WTC11 (cell line): ENCODE results near the gene CBR1. TPM values are rescaled to one million over a fixed set of nuclear protein-coding genes. Genes with fewer than 3 reads are reported as not detected.

Source experiments
- ATAC-seq: fragments of 200-7000 bp; cut with Tn5 transposase; 2 replicates; pipeline ENCODE4 v1.10.0; 2021; ENCODE audit warnings: mild to moderate bottlenecking, moderate library complexity
- CTCF ChIA-PET: fragments of 300-600 bp; sonication (Branson Sonifier 250); formaldehyde crosslinking; loops from one replicate; lab custom pipeline; 2021; ENCODE audit warnings: antibody characterized with exemption; lab: Charles Lee
- POLR2A ChIA-PET: fragments of 350-600 bp; sonication (Branson Sonifier 250); formaldehyde crosslinking; loops from one replicate; lab custom pipeline; 2021; ENCODE audit warnings: antibody characterized with exemption; lab: Charles Lee
- DNase-seq: peaks from one replicate; pipeline ENCODE4 v3.0.0; 2021; ENCODE audit warnings: low spot score
- H3K27ac Mint-ChIP-seq: 2 replicates; pipeline ENCODE4 v1.8.0; 2021; ENCODE audit warnings: mixed read lengths
- H3K27me3 Mint-ChIP-seq: 2 replicates; pipeline ENCODE4 v1.8.0; 2021; ENCODE audit warnings: low read depth, mild to moderate bottlenecking, moderate library complexity, mixed read lengths
- H3K36me3 Mint-ChIP-seq: 2 replicates; pipeline ENCODE4 v1.8.0; 2021; ENCODE audit warnings: mixed read lengths
- H3K4me1 Mint-ChIP-seq: 2 replicates; pipeline ENCODE4 v1.8.0; 2022; ENCODE audit warnings: mixed read lengths
- H3K4me3 Mint-ChIP-seq: 2 replicates; pipeline ENCODE4 v1.8.0; 2021; ENCODE audit warnings: mild to moderate bottlenecking, moderate library complexity, mixed read lengths
- H3K9me3 Mint-ChIP-seq: 2 replicates; pipeline ENCODE4 v1.8.0; 2021; ENCODE audit warnings: mixed read lengths
- ATF2 ChIP-seq: sonication (generic); formaldehyde crosslinking; IDR thresholded peaks from 2 replicates; pipeline ENCODE4 v1.8.1; 2022; ENCODE audit warnings: low read depth, missing genetic modification reagents, borderline replicate concordance
- CTCF ChIP-seq: fragments of 200-600 bp; IDR thresholded peaks from 2 replicates; pipeline ENCODE4 v1.8.0; 2022; ENCODE audit warnings: antibody characterized with exemption
- FOXP1 ChIP-seq: sonication (generic); formaldehyde crosslinking; IDR thresholded peaks from 2 replicates; pipeline ENCODE4 v1.8.0; 2022; ENCODE audit warnings: missing genetic modification reagents, mild to moderate bottlenecking, moderate library complexity, borderline replicate concordance
- JUN ChIP-seq: sonication (generic); formaldehyde crosslinking; IDR thresholded peaks from 2 replicates; pipeline ENCODE4 v1.8.0; 2023; ENCODE audit warnings: mild to moderate bottlenecking, missing genetic modification reagents
- NR1H2 ChIP-seq: sonication (generic); formaldehyde crosslinking; IDR thresholded peaks from 2 replicates; pipeline ENCODE4 v1.9.0; 2021; ENCODE audit warnings: mild to moderate bottlenecking, moderate library complexity, missing genetic modification reagents
- PRDM15 ChIP-seq: sonication (generic); formaldehyde crosslinking; IDR thresholded peaks from 2 replicates; pipeline ENCODE4 v1.8.0; 2022; ENCODE audit warnings: missing genetic modification reagents
- PREB ChIP-seq: sonication (generic); formaldehyde crosslinking; IDR thresholded peaks from 2 replicates; pipeline ENCODE4 v1.8.1; 2022; ENCODE audit warnings: mild to moderate bottlenecking, missing genetic modification reagents, moderate library complexity, borderline replicate concordance
- SMAD3 ChIP-seq: sonication (generic); formaldehyde crosslinking; IDR thresholded peaks from 2 replicates; pipeline ENCODE4 v1.8.0; 2022; ENCODE audit warnings: missing genetic modification reagents, mild to moderate bottlenecking, borderline replicate concordance
- STAT6 ChIP-seq: sonication (generic); formaldehyde crosslinking; conservative IDR thresholded peaks from 2 replicates; pipeline ENCODE4 v1.8.1; 2023; ENCODE audit warnings: mild to moderate bottlenecking, low read depth, missing genetic modification reagents, moderate library complexity
- USF2 ChIP-seq: sonication (generic); formaldehyde crosslinking; IDR thresholded peaks from 2 replicates; pipeline ENCODE4 v1.8.1; 2023; ENCODE audit warnings: mild to moderate bottlenecking, missing genetic modification reagents, moderate library complexity
- ZNF396 ChIP-seq: fragments of 250-450 bp; sonication (Bioruptor Pico); IDR thresholded peaks from 2 replicates; pipeline ENCODE4 v1.8.0; 2021; ENCODE audit warnings: mild to moderate bottlenecking, moderate library complexity, borderline replicate concordance
- total RNA-seq: library from RNA; stranded (reverse); gene quantifications from 3 replicates; pipeline ENCODE4 v1.2.3, GENCODE V29; 2021
- TF ChIP-seq, protein P1 (sequence below): fragments of 250-450 bp; sonication (Bioruptor Pico); IDR thresholded peaks from 2 replicates; pipeline ENCODE4 v2.1.2; 2022; ENCODE audit warnings: mild to moderate bottlenecking, moderate library complexity
- TF ChIP-seq, protein P2 (sequence below): sonication (generic); formaldehyde crosslinking; IDR thresholded peaks from 2 replicates; pipeline ENCODE4 v1.8.0; 2023; ENCODE audit warnings: missing genetic modification reagents, mild to moderate bottlenecking, borderline replicate concordance
- TF ChIP-seq, protein P3 (sequence below): fragments of 250-450 bp; sonication (Bioruptor Pico); IDR thresholded peaks from 2 replicates; pipeline ENCODE4 v1.9.0; 2021; ENCODE audit warnings: moderate library complexity, mild to moderate bottlenecking, inconsistent platforms, borderline replicate concordance

The CBR1 gene
- total RNA-seq, 1 experiment from 2014 or later: 167 TPM

GRCh38 chr21:36117286-36117741 is 47.5 kb downstream of the CBR1 start:
- CTCF ChIA-PET: interaction anchor here (1.2 to 1.8 kb wide), 3 partner anchors 8 to 82 kb away, joined by 4 to 5 read pairs (median 5); no protein-coding TSS in a partner anchor
- TF ChIP-seq NR1H2 (CRISPR knock-in tag) (no peak), PRDM15 (CRISPR knock-in tag) (no peak), SMAD3 (CRISPR knock-in tag) (no peak), FOXP1 (no peak), JUN (CRISPR knock-in tag) (no peak), USF2 (CRISPR knock-in tag) (no peak), ZNF396 (CRISPR knock-in tag) (no peak), ATF2 (CRISPR knock-in tag) (no peak), PREB (no peak), CTCF (no peak), STAT6 (CRISPR knock-in tag) (no peak)
- TF ChIP-seq, protein P1, sequence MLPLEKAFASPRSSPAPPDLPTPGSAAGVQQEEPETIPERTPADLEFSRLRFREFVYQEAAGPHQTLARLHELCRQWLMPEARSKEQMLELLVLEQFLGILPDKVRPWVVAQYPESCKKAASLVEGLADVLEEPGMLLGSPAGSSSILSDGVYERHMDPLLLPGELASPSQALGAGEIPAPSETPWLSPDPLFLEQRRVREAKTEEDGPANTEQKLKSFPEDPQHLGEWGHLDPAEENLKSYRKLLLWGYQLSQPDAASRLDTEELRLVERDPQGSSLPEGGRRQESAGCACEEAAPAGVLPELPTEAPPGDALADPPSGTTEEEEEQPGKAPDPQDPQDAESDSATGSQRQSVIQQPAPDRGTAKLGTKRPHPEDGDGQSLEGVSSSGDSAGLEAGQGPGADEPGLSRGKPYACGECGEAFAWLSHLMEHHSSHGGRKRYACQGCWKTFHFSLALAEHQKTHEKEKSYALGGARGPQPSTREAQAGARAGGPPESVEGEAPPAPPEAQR (CRISPR knock-in tag): no peak
- TF ChIP-seq, protein P2, sequence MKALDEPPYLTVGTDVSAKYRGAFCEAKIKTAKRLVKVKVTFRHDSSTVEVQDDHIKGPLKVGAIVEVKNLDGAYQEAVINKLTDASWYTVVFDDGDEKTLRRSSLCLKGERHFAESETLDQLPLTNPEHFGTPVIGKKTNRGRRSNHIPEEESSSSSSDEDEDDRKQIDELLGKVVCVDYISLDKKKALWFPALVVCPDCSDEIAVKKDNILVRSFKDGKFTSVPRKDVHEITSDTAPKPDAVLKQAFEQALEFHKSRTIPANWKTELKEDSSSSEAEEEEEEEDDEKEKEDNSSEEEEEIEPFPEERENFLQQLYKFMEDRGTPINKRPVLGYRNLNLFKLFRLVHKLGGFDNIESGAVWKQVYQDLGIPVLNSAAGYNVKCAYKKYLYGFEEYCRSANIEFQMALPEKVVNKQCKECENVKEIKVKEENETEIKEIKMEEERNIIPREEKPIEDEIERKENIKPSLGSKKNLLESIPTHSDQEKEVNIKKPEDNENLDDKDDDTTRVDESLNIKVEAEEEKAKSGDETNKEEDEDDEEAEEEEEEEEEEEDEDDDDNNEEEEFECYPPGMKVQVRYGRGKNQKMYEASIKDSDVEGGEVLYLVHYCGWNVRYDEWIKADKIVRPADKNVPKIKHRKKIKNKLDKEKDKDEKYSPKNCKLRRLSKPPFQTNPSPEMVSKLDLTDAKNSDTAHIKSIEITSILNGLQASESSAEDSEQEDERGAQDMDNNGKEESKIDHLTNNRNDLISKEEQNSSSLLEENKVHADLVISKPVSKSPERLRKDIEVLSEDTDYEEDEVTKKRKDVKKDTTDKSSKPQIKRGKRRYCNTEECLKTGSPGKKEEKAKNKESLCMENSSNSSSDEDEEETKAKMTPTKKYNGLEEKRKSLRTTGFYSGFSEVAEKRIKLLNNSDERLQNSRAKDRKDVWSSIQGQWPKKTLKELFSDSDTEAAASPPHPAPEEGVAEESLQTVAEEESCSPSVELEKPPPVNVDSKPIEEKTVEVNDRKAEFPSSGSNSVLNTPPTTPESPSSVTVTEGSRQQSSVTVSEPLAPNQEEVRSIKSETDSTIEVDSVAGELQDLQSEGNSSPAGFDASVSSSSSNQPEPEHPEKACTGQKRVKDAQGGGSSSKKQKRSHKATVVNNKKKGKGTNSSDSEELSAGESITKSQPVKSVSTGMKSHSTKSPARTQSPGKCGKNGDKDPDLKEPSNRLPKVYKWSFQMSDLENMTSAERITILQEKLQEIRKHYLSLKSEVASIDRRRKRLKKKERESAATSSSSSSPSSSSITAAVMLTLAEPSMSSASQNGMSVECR (CRISPR knock-in tag): no peak
- TF ChIP-seq, protein P3, sequence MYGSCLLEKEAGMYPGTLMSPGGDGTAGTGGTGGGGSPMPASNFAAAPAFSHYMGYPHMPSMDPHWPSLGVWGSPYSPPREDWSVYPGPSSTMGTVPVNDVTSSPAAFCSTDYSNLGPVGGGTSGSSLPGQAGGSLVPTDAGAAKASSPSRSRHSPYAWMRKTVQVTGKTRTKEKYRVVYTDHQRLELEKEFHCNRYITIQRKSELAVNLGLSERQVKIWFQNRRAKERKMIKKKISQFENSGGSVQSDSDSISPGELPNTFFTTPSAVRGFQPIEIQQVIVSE (CRISPR knock-in tag): no peak
- TF ChIP-seq, all 79 proteins: peak for 0
- Mint-ChIP-seq H3K36me3 (peaks cover 15% of the 10 kb centered on the region), H3K4me1 (peaks cover 22% of the 10 kb centered on the region), H3K9me3 (peaks cover 10% of the 10 kb centered on the region), H3K27ac (no peak overlapping the region), H3K4me3 (no peak overlapping the region), H3K27me3 (no peaks in the 10 kb centered on the region)
- POLR2A ChIA-PET: no interaction called here
- no peak for ATAC-seq
- no peak for DNase-seq
